SK-N-SH (cell line): ENCODE data around the gene MYO10. TPM values are rescaled to one million over a fixed set of nuclear protein-coding genes. Genes with fewer than 3 reads are reported as not detected.

Source experiments
- CTCF ChIA-PET: fragments of 300-600, 350-600 bp; formaldehyde crosslinking; extraction: SDS; loops from one replicate; lab custom pipeline; 2021; lab: Yijun Ruan, JAX
- POLR2A ChIA-PET: fragments of 350-600 bp; sonication (Branson Sonifier 250); formaldehyde crosslinking; extraction: SDS; loops from one replicate; lab custom pipeline; 2020; ENCODE audit warnings: antibody characterized with exemption, inconsistent platforms; lab: Yijun Ruan, JAX
- DNase-seq: peaks from one replicate; pipeline ENCODE4 v3.0.0; 2012
- H2AFZ ChIP-seq: fragments of 200-600 bp; sonication (generic); 2 replicates; pipeline ENCODE4 v1.8.1; 2016; ENCODE audit warnings: antibody characterized with exemption, mild to moderate bottlenecking, low read depth
- H3F3A ChIP-seq: fragments of 200-600 bp; sonication (generic); replicated peaks from 2 replicates; pipeline ENCODE3; 2016; ENCODE audit warnings: antibody characterized with exemption, mild to moderate bottlenecking; ENCODE audit not compliant: insufficient read depth
- H3K27ac ChIP-seq, 2 experiments: fragments of 200-500 bp in 1 of 2; fragments of 200-600 bp in 1 of 2; sonication (Bioruptor generic) in 1 of 2; sonication (generic), shearing (Covaris generic) in 1 of 2; 2 replicates each; pipeline versions ENCODE4 v1.5.1 to v1.6.1; 2014 to 2016; ENCODE audit warnings: low read depth in 2 of 2, inconsistent platforms in 1 of 2, low read length in 1 of 2, mild to moderate bottlenecking in 1 of 2, mixed read lengths in 1 of 2
- H3K27me3 ChIP-seq: fragments of 200-600 bp; sonication (generic), shearing (Covaris generic); 2 replicates; pipeline ENCODE4 v1.6.1; 2016; ENCODE audit warnings: mixed run types; ENCODE audit not compliant: insufficient read depth
- H3K36me3 ChIP-seq, 2 experiments: fragments of 200-500 bp in 1 of 2; fragments of 200-600 bp in 1 of 2; sonication (Bioruptor generic) in 1 of 2; sonication (generic) in 1 of 2; replicated peaks in 1 of 2; 2 replicates each; pipeline versions ENCODE3 to v1.5.1; 2014 to 2016; ENCODE audit warnings: low read length in 1 of 2, mild to moderate bottlenecking in 1 of 2; ENCODE audit not compliant: insufficient read depth in 2 of 2, control insufficient read depth in 1 of 2
- H3K4me1 ChIP-seq, 2 experiments: fragments of 200-500 bp in 1 of 2; fragments of 200-600 bp in 1 of 2; sonication (Bioruptor generic) in 1 of 2; sonication (generic), shearing (Covaris generic) in 1 of 2; 2 replicates each; pipeline versions ENCODE4 v1.5.1 to v1.6.1; 2014 to 2016; ENCODE audit warnings: low read depth in 1 of 2, low read length in 1 of 2, mixed run types in 1 of 2; ENCODE audit not compliant: insufficient read depth in 2 of 2, control insufficient read depth in 1 of 2
- H3K4me2 ChIP-seq: fragments of 200-600 bp; sonication (generic), shearing (Covaris generic); 2 replicates; pipeline ENCODE4 v1.6.1; 2017; ENCODE audit warnings: mixed run types
- H3K4me3 ChIP-seq, 2 experiments: fragments of 200-500 bp in 1 of 2; fragments of 200-600 bp in 1 of 2; sonication (Bioruptor generic) in 1 of 2; sonication (generic), shearing (Covaris generic) in 1 of 2; 2 replicates each; pipeline versions ENCODE4 v1.5.1 to v1.8.1; 2014 to 2016; ENCODE audit warnings: low read depth in 2 of 2, inconsistent platforms in 1 of 2, low read length in 1 of 2, mild to moderate bottlenecking in 1 of 2, mixed read lengths in 1 of 2, moderate library complexity in 1 of 2
- H3K79me2 ChIP-seq: fragments of 200-600 bp; sonication (generic); 2 replicates; pipeline ENCODE4 v1.8.1; 2017; ENCODE audit warnings: mild to moderate bottlenecking; ENCODE audit not compliant: insufficient read depth
- H3K9ac ChIP-seq: fragments of 200-600 bp; sonication (generic); 2 replicates; pipeline ENCODE4 v1.6.1; 2017; ENCODE audit warnings: mixed run types
- H3K9me2 ChIP-seq: fragments of 200-600 bp; sonication (generic); 2 replicates; pipeline ENCODE4 v1.6.1; 2017; ENCODE audit warnings: mixed run types
- H3K9me3 ChIP-seq: fragments of 200-600 bp; sonication (generic); 2 replicates; pipeline ENCODE4 v1.6.1; 2017; ENCODE audit warnings: mixed run types, mild to moderate bottlenecking, moderate library complexity
- H4K20me1 ChIP-seq: fragments of 200-600 bp; sonication (generic); 2 replicates; pipeline ENCODE4 v1.6.1; 2017; ENCODE audit warnings: mild to moderate bottlenecking, mixed run types; ENCODE audit not compliant: insufficient read depth
- EZH2phosphoT487 ChIP-seq: fragments of 200-600 bp; sonication (generic); IDR thresholded peaks from 2 replicates; pipeline ENCODE4 v1.6.1; 2017; ENCODE audit warnings: low read depth, mixed run types, mild to moderate bottlenecking, antibody characterized with exemption, moderate library complexity, borderline replicate concordance
- FOXJ3 ChIP-seq: sonication (generic); formaldehyde crosslinking; IDR thresholded peaks from 2 replicates; pipeline ENCODE4 v1.5.1; 2020; ENCODE audit warnings: mild to moderate bottlenecking, missing genetic modification reagents
- FOXM1 ChIP-seq: IDR thresholded peaks from 2 replicates; pipeline ENCODE4 v1.4.0; 2012; ENCODE audit warnings: low read depth, mild to moderate bottlenecking
- GATA2 ChIP-seq: sonication (generic); formaldehyde crosslinking; IDR thresholded peaks from 2 replicates; pipeline ENCODE4 v1.5.0; 2020; ENCODE audit warnings: mild to moderate bottlenecking, missing genetic modification reagents
- NRF1 ChIP-seq: IDR thresholded peaks from 2 replicates; pipeline ENCODE4 v1.6.1; 2012; ENCODE audit warnings: low read depth, mild to moderate bottlenecking, low read length
- RAD21 ChIP-seq: IDR thresholded peaks from 2 replicates; pipeline ENCODE4 v1.6.1; 2012; ENCODE audit warnings: mild to moderate bottlenecking, low read length
- RXRA ChIP-seq: IDR thresholded peaks from 2 replicates; pipeline ENCODE4 v1.4.0; 2012; ENCODE audit warnings: low read depth, mild to moderate bottlenecking, borderline replicate concordance
- SIN3A ChIP-seq: IDR thresholded peaks from 2 replicates; pipeline ENCODE4 v1.6.1; 2012; ENCODE audit warnings: low read depth, mild to moderate bottlenecking, low read length, moderate library complexity, borderline replicate concordance
- TCF12 ChIP-seq: IDR thresholded peaks from 2 replicates; pipeline ENCODE4 v1.4.0; 2012
- USF2 ChIP-seq: fragments of 150-350 bp; IDR thresholded peaks from 2 replicates; pipeline ENCODE4 v1.6.1; 2017; ENCODE audit warnings: antibody characterized with exemption, low read length, low read depth, borderline replicate concordance
- WGBS: methylation state at CpG from one replicate; pipeline ENCODE4 v1.1.6; 2017; ENCODE audit warnings: low lambda C conversion rate; 5-methylcytosine and 5-hydroxymethylcytosine counted together
- polyA plus RNA-seq, 3 experiments: library from polyadenylated mRNA; depleted of rRNA; stranded (reverse); fragments of >200 nt; gene quantifications; 2 replicates each; pipeline ENCODE4 v1.2.3, GENCODE V29; 2012
- TF ChIP-seq, protein P1 (sequence below): IDR thresholded peaks from 2 replicates; pipeline ENCODE4 v1.6.1; 2012; ENCODE audit warnings: mild to moderate bottlenecking, low read depth, low read length, moderate library complexity
- TF ChIP-seq, protein P2 (sequence below): fragments of 150-350 bp; IDR thresholded peaks from 2 replicates; pipeline ENCODE4 v1.6.1; 2016; ENCODE audit warnings: mild to moderate bottlenecking, low read depth, low read length

MYO10 gene
- polyA plus RNA-seq, 1 of the 3 experiments (the other 2 are of a cell fraction), result 8.1 TPM

GRCh38 chr5:16668194-16668593, 267.9 kb downstream of the MYO10 start:
- POLR2A ChIA-PET, result no interaction called here

More at GRCh38 chr5:16668194-16668593, 267.9 kb downstream of the MYO10 start:
- Histone ChIP-seq H3K79me2 (peaks cover 3% of the 10 kb centered on the region), H3K27me3 (no peaks in the 10 kb centered on the region), H3K4me1 (peaks cover 0 to 22% of the 10 kb centered on the region in 2 experiments; a peak in 2 of 4 replicates), H3K9ac (no peak overlapping the region), H3K27ac (no peak overlapping the region), H3F3A (peaks cover 17% of the 10 kb centered on the region), H3K4me3 (no peak overlapping the region), H3K9me3 (no peaks in the 10 kb centered on the region), H3K36me3 (peaks cover 19 to 71% of the 10 kb centered on the region in 2 experiments), H3K9me2 (no peaks in the 10 kb centered on the region), H4K20me1 (peaks cover 45% of the 10 kb centered on the region), H3K4me2 (no peak overlapping the region), H2AFZ (no peak overlapping the region)
- DNase-seq, result no peak
- 96% methylated on average over 11 of the region's 11 CpGs for WGBS
- TF ChIP-seq SIN3A, result no peak
- no peak for TF ChIP-seq RXRA
- no peak for TF ChIP-seq TCF12
- TF ChIP-seq FOXM1, result no peak
- TF ChIP-seq GATA2 (CRISPR knock-in tag), result no peak
- TF ChIP-seq USF2, result no peak
- no peak for TF ChIP-seq RAD21
- TF ChIP-seq, protein P1, sequence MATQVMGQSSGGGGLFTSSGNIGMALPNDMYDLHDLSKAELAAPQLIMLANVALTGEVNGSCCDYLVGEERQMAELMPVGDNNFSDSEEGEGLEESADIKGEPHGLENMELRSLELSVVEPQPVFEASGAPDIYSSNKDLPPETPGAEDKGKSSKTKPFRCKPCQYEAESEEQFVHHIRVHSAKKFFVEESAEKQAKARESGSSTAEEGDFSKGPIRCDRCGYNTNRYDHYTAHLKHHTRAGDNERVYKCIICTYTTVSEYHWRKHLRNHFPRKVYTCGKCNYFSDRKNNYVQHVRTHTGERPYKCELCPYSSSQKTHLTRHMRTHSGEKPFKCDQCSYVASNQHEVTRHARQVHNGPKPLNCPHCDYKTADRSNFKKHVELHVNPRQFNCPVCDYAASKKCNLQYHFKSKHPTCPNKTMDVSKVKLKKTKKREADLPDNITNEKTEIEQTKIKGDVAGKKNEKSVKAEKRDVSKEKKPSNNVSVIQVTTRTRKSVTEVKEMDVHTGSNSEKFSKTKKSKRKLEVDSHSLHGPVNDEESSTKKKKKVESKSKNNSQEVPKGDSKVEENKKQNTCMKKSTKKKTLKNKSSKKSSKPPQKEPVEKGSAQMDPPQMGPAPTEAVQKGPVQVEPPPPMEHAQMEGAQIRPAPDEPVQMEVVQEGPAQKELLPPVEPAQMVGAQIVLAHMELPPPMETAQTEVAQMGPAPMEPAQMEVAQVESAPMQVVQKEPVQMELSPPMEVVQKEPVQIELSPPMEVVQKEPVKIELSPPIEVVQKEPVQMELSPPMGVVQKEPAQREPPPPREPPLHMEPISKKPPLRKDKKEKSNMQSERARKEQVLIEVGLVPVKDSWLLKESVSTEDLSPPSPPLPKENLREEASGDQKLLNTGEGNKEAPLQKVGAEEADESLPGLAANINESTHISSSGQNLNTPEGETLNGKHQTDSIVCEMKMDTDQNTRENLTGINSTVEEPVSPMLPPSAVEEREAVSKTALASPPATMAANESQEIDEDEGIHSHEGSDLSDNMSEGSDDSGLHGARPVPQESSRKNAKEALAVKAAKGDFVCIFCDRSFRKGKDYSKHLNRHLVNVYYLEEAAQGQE, result no peak
- TF ChIP-seq, protein P2, sequence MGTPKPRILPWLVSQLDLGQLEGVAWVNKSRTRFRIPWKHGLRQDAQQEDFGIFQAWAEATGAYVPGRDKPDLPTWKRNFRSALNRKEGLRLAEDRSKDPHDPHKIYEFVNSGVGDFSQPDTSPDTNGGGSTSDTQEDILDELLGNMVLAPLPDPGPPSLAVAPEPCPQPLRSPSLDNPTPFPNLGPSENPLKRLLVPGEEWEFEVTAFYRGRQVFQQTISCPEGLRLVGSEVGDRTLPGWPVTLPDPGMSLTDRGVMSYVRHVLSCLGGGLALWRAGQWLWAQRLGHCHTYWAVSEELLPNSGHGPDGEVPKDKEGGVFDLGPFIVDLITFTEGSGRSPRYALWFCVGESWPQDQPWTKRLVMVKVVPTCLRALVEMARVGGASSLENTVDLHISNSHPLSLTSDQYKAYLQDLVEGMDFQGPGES, result no peak
- no peak for TF ChIP-seq NRF1
- TF ChIP-seq FOXJ3 (CRISPR knock-in tag), result no peak
- TF ChIP-seq EZH2phosphoT487, result no peak
- CTCF ChIA-PET, result interaction anchor here (0.6 to 7.8 kb wide), 9 partner anchors 11 to 393 kb away, joined by 3 to 74 read pairs (median 7); no protein-coding TSS in a partner anchor
